ENCODE data around the gene PPFIBP1. TPM values are rescaled to one million over a fixed set of nuclear protein-coding genes. Genes with fewer than 3 reads are reported as not detected.

PPFIBP1 gene
- polyA plus RNA-seq, 1 donor (not counting 4 experiments of a cell fraction or from before 2014, with no cell fraction given) = 83.5 TPM

Other genes with a start within 250 kb of the PPFIBP1 start
- gene BMAL2, start 191.4 kb upstream of the PPFIBP1 start, polyA plus RNA-seq = 12.5 to 33.6 TPM (median 28.1 TPM) in 3 replicates
- gene SMCO2, start 77.5 kb upstream of the PPFIBP1 start, polyA plus RNA-seq = 0.22 to 0.70 TPM (median 0.49 TPM) in 3 replicates
- 0.59 to 1.8 TPM (median 1.6 TPM) in 3 replicates for gene REP15, start 172.2 kb downstream of the PPFIBP1 start, polyA plus RNA-seq
- 34.8 to 76.0 TPM (median 60.1 TPM) in 3 replicates for gene MRPS35, start 186.6 kb downstream of the PPFIBP1 start, polyA plus RNA-seq